ENCODE data around the gene SPNS3.

SPNS3 gene

GRCh38 chr17:4504188-4504587 lies 70.4 kb downstream of the SPNS3 start:
- DNase-seq (ENCODE audit: insufficient read length, low spot score) (no peak), FAIRE-seq (no peak)
- TF ChIP-seq CTCF (IDR thresholded peaks at IDR 0.05; ENCODE audit: insufficient read depth, missing control alignments) = no peak

- FAIRE-seq = no peak
- no peak for TF ChIP-seq CTCF (IDR thresholded peaks at IDR 0.05; ENCODE audit: insufficient read depth, missing control alignments)
- no peak for DNase-seq (ENCODE audit: insufficient read length, low spot score)
These were observed 71.4 kb downstream of the SPNS3 start for GRCh38 chr17:4505187-4505586.

- no peak for DNase-seq (ENCODE audit: insufficient read length, low spot score)
- no peak for TF ChIP-seq CTCF (IDR thresholded peaks at IDR 0.05; ENCODE audit: insufficient read depth, missing control alignments)
- no peak for FAIRE-seq
These were observed 72.6 kb downstream of the SPNS3 start for GRCh38 chr17:4506175-4506813.

GRCh38 chr17:4506892-4507291 lies 73.2 kb downstream of the SPNS3 start:
- DNase-seq (ENCODE audit: insufficient read length, low spot score) (no peak), FAIRE-seq (no peak)
- TF ChIP-seq CTCF (IDR thresholded peaks at IDR 0.05; ENCODE audit: insufficient read depth, missing control alignments) = no peak

GRCh38 chr17:4507361-4508111 lies 73.8 kb downstream of the SPNS3 start:
- no peak for TF ChIP-seq CTCF (IDR thresholded peaks at IDR 0.05; ENCODE audit: insufficient read depth, missing control alignments)
- no peak for FAIRE-seq

GRCh38 chr17:4508207-4508606 lies 74.5 kb downstream of the SPNS3 start:
- no peak for DNase-seq (ENCODE audit: insufficient read length, low spot score)
- no peak for FAIRE-seq
- TF ChIP-seq CTCF (IDR thresholded peaks at IDR 0.05; ENCODE audit: insufficient read depth, missing control alignments) = no peak

More at GRCh38 chr17:4507361-4508111, 73.8 kb downstream of the SPNS3 start:
- no peak for DNase-seq (ENCODE audit: insufficient read length, low spot score)

- TF ChIP-seq CTCF (IDR thresholded peaks at IDR 0.05; ENCODE audit: insufficient read depth, missing control alignments) = no peak
- DNase-seq (ENCODE audit: insufficient read length, low spot score) = no peak
- no peak for FAIRE-seq
These were observed 75.7 kb downstream of the SPNS3 start for GRCh38 chr17:4509401-4509800.

All from D721Med (cell line).